Measurements from ENCODE around the gene STXBP2. TPM values are rescaled to one million over a fixed set of nuclear protein-coding genes. Genes with fewer than 3 reads are reported as not detected.

STXBP2 gene
- polyA plus RNA-seq, 1 donor: 146 TPM

- H3K4me3 ChIP-seq (ENCODE audit: low read length): peak within 1 kb of the TSS; percentile 92
- H3K9me3 ChIP-seq (ENCODE audit: control insufficient read depth, low read depth, low read length): peaks cover 5% of the 10 kb centered on the region
- peak within 1 kb of the TSS; percentile 48 for H3K27ac ChIP-seq (ENCODE audit: low read length)
- peak; percentile 86 to 87 for DNase-seq
- H3K27me3 ChIP-seq (ENCODE audit: control insufficient read depth, insufficient read depth, low read length): peaks cover 24% of the 10 kb centered on the region
- peaks cover 12% of the 10 kb centered on the region for H3K36me3 ChIP-seq (ENCODE audit: control insufficient read depth, insufficient read depth, low read length)
- WGBS (ENCODE audit: insufficient coverage, low lambda C conversion rate): no CpG with 5 or more reads among the region's 79 CpGs
- H3K4me1 ChIP-seq (ENCODE audit: control insufficient read depth, insufficient read depth, low read length): peaks cover 4% of the 10 kb centered on the region
Measured at GRCh38 chr19:7680606-7681339, 43.9 kb downstream of the STXBP2 start, which contains the start of gene TRAPPC5. Gene TRAPPC5 (plus strand): TSS chr19:7680833. CDS start chr19:7682254, 1,421 bp downstream.

GRCh38 chr19:7681340-7682174 lies 44.6 kb downstream of the STXBP2 start:
- no CpG with 5 or more reads among the region's 43 CpGs for WGBS (ENCODE audit: insufficient coverage, low lambda C conversion rate)
- H3K4me1 ChIP-seq (ENCODE audit: control insufficient read depth, insufficient read depth, low read length): peaks cover 4% of the 10 kb centered on the region
- peak overlapping the region; percentile 48 for H3K27ac ChIP-seq (ENCODE audit: low read length)
- H3K9me3 ChIP-seq (ENCODE audit: control insufficient read depth, low read depth, low read length): peaks cover 5% of the 10 kb centered on the region
- peaks cover 12% of the 10 kb centered on the region for H3K36me3 ChIP-seq (ENCODE audit: control insufficient read depth, insufficient read depth, low read length)
- peaks cover 20% of the 10 kb centered on the region for H3K27me3 ChIP-seq (ENCODE audit: control insufficient read depth, insufficient read depth, low read length)
- peak; percentile 70 to 80 for DNase-seq
- peak overlapping the region; percentile 92 for H3K4me3 ChIP-seq (ENCODE audit: low read length)

GRCh38 chr19:7682175-7682855 lies 45.4 kb downstream of the STXBP2 start:
- H3K4me3 ChIP-seq (ENCODE audit: low read length): peak overlapping the region; percentile 92
- DNase-seq: no peak
- peaks cover 12% of the 10 kb centered on the region for H3K36me3 ChIP-seq (ENCODE audit: control insufficient read depth, insufficient read depth, low read length)
- peaks cover 5% of the 10 kb centered on the region for H3K9me3 ChIP-seq (ENCODE audit: control insufficient read depth, low read depth, low read length)
- H3K27ac ChIP-seq (ENCODE audit: low read length): no peak overlapping the region
- H3K27me3 ChIP-seq (ENCODE audit: control insufficient read depth, insufficient read depth, low read length): peaks cover 13% of the 10 kb centered on the region
- H3K4me1 ChIP-seq (ENCODE audit: control insufficient read depth, insufficient read depth, low read length): peaks cover 4% of the 10 kb centered on the region
- no CpG with 5 or more reads among the region's 74 CpGs for WGBS (ENCODE audit: insufficient coverage, low lambda C conversion rate)

- DNase-seq: no peak
- H3K4me1 ChIP-seq (ENCODE audit: control insufficient read depth, insufficient read depth, low read length): no peaks in the 10 kb centered on the region
- no peak overlapping the region for H3K27ac ChIP-seq (ENCODE audit: low read length)
- peaks cover 5% of the 10 kb centered on the region for H3K9me3 ChIP-seq (ENCODE audit: control insufficient read depth, low read depth, low read length)
- no CpG with 5 or more reads among the region's 19 CpGs for WGBS (ENCODE audit: insufficient coverage, low lambda C conversion rate)
- no peak overlapping the region for H3K4me3 ChIP-seq (ENCODE audit: low read length)
- peaks cover 22% of the 10 kb centered on the region for H3K27me3 ChIP-seq (ENCODE audit: control insufficient read depth, insufficient read depth, low read length)
- H3K36me3 ChIP-seq (ENCODE audit: control insufficient read depth, insufficient read depth, low read length): peaks cover 12% of the 10 kb centered on the region
Measured at GRCh38 chr19:7685546-7686445, 48.9 kb downstream of the STXBP2 start.

GRCh38 chr19:7687177-7687576 lies 50.3 kb downstream of the STXBP2 start:
- no CpG with 5 or more reads among the region's 12 CpGs for WGBS (ENCODE audit: insufficient coverage, low lambda C conversion rate)
- no peak overlapping the region for H3K4me3 ChIP-seq (ENCODE audit: low read length)
- H3K27me3 ChIP-seq (ENCODE audit: control insufficient read depth, insufficient read depth, low read length): peaks cover 22% of the 10 kb centered on the region
- peaks cover 12% of the 10 kb centered on the region for H3K36me3 ChIP-seq (ENCODE audit: control insufficient read depth, insufficient read depth, low read length)
- no peak for DNase-seq
- H3K9me3 ChIP-seq (ENCODE audit: control insufficient read depth, low read depth, low read length): peaks cover 8% of the 10 kb centered on the region
- no peaks in the 10 kb centered on the region for H3K4me1 ChIP-seq (ENCODE audit: control insufficient read depth, insufficient read depth, low read length)
- no peak overlapping the region for H3K27ac ChIP-seq (ENCODE audit: low read length)

GRCh38 chr19:7689165-7689564 lies 52.3 kb downstream of the STXBP2 start:
- Histone ChIP-seq H3K27ac (ENCODE audit: low read length) (no peak overlapping the region), H3K9me3 (ENCODE audit: control insufficient read depth, low read depth, low read length) (peaks cover 4% of the 10 kb centered on the region), H3K27me3 (ENCODE audit: control insufficient read depth, insufficient read depth, low read length) (peaks cover 22% of the 10 kb centered on the region), H3K4me3 (ENCODE audit: low read length) (no peak overlapping the region), H3K4me1 (ENCODE audit: control insufficient read depth, insufficient read depth, low read length) (no peaks in the 10 kb centered on the region), H3K36me3 (ENCODE audit: control insufficient read depth, insufficient read depth, low read length) (peaks cover 2% of the 10 kb centered on the region)
- DNase-seq: no peak
- WGBS (ENCODE audit: insufficient coverage, low lambda C conversion rate): 40% methylated on average over 1 of the region's 23 CpGs

- H3K4me3 ChIP-seq (ENCODE audit: low read length): no peak overlapping the region
- no peak for DNase-seq
- no CpG with 5 or more reads among the region's 8 CpGs for WGBS (ENCODE audit: insufficient coverage, low lambda C conversion rate)
- no peaks in the 10 kb centered on the region for H3K36me3 ChIP-seq (ENCODE audit: control insufficient read depth, insufficient read depth, low read length)
- no peak overlapping the region for H3K27ac ChIP-seq (ENCODE audit: low read length)
- peaks cover 22% of the 10 kb centered on the region for H3K27me3 ChIP-seq (ENCODE audit: control insufficient read depth, insufficient read depth, low read length)
- H3K4me1 ChIP-seq (ENCODE audit: control insufficient read depth, insufficient read depth, low read length): no peaks in the 10 kb centered on the region
- peaks cover 4% of the 10 kb centered on the region for H3K9me3 ChIP-seq (ENCODE audit: control insufficient read depth, low read depth, low read length)
Measured at GRCh38 chr19:7690779-7691258, 53.9 kb downstream of the STXBP2 start.

GRCh38 chr19:7691497-7691896 lies 54.6 kb downstream of the STXBP2 start:
- DNase-seq: no peak
- no peak overlapping the region for H3K27ac ChIP-seq (ENCODE audit: low read length)
- no peak overlapping the region for H3K4me3 ChIP-seq (ENCODE audit: low read length)
- H3K4me1 ChIP-seq (ENCODE audit: control insufficient read depth, insufficient read depth, low read length): no peaks in the 10 kb centered on the region
- H3K27me3 ChIP-seq (ENCODE audit: control insufficient read depth, insufficient read depth, low read length): peaks cover 22% of the 10 kb centered on the region
- peaks cover 4% of the 10 kb centered on the region for H3K9me3 ChIP-seq (ENCODE audit: control insufficient read depth, low read depth, low read length)
- H3K36me3 ChIP-seq (ENCODE audit: control insufficient read depth, insufficient read depth, low read length): no peaks in the 10 kb centered on the region

- no peaks in the 10 kb centered on the region for H3K4me1 ChIP-seq (ENCODE audit: control insufficient read depth, insufficient read depth, low read length)
- peaks cover 24% of the 10 kb centered on the region for H3K27me3 ChIP-seq (ENCODE audit: control insufficient read depth, insufficient read depth, low read length)
- DNase-seq: no peak
- H3K27ac ChIP-seq (ENCODE audit: low read length): no peak overlapping the region
- H3K36me3 ChIP-seq (ENCODE audit: control insufficient read depth, insufficient read depth, low read length): no peaks in the 10 kb centered on the region
- WGBS (ENCODE audit: insufficient coverage, low lambda C conversion rate): 100% methylated on average over 2 of the region's 13 CpGs
- H3K4me3 ChIP-seq (ENCODE audit: low read length): no peak overlapping the region
- peaks cover 4% of the 10 kb centered on the region for H3K9me3 ChIP-seq (ENCODE audit: control insufficient read depth, low read depth, low read length)
Measured at GRCh38 chr19:7692417-7693088, 55.6 kb downstream of the STXBP2 start.

All from large intestine (tissue), 3 donors.